B cell (primary cell): ENCODE results near the gene HLA-DQA2. TPM values are rescaled to one million over a fixed set of nuclear protein-coding genes. Genes with fewer than 3 reads are reported as not detected.

Experiments used
- ATAC-seq: fragments of 200-7000 bp; cut with Tn5 transposase; one replicate; pipeline ENCODE4 v1.10.0; 2021; ENCODE audit warnings: low read depth, mild to moderate bottlenecking, moderate number of reproducible peaks, moderate library complexity
- CTCF ChIA-PET: fragments of 350-600 bp; sonication (Branson Sonifier 250); formaldehyde crosslinking; loops from one replicate; lab custom pipeline; 2021; ENCODE audit warnings: antibody characterized with exemption, inconsistent platforms; lab: Charles Lee
- POLR2A ChIA-PET: fragments of 350-600 bp; sonication (Branson Sonifier 250); formaldehyde crosslinking; loops from one replicate; lab custom pipeline; 2021; ENCODE audit warnings: antibody characterized with exemption; lab: Charles Lee
- DNase-seq: peaks from one replicate; pipeline ENCODE4 v3.0.0; 2013
- H2AFZ ChIP-seq: 2 replicates; pipeline ENCODE4 v1.6.1; 2012; ENCODE audit warnings: mild to moderate bottlenecking, low read depth, low read length; ENCODE audit not compliant: insufficient read depth, poor library complexity, severe bottlenecking
- H3K27ac ChIP-seq, 2 donors: 1 replicate in 1 of 2; 2 replicates in 1 of 2; pipeline ENCODE4 v1.5.1; 2012 to 2013; ENCODE audit warnings: low read length in 2 of 2, mild to moderate bottlenecking in 2 of 2, moderate library complexity in 1 of 2
- H3K27me3 ChIP-seq, 4 experiments: fragments of 200-600 bp in 1 of 4; sonication (generic) in 1 of 4; replicated peaks in 1 of 4; 1 replicate in 2 of 4; 2 replicates in 2 of 4; pipeline versions ENCODE4 v1.6.1 to v1.7.0; 2013 to 2016; ENCODE audit warnings: low read length in 3 of 4, mild to moderate bottlenecking in 2 of 4, mixed read lengths in 1 of 4, moderate library complexity in 1 of 4; ENCODE audit not compliant: insufficient read depth in 4 of 4, control insufficient read depth in 3 of 4; ENCODE audit errors: control extremely low read depth in 1 of 4
- H3K36me3 ChIP-seq, 2 experiments: replicated peaks in 1 of 2; 1 replicate in 1 of 2; 2 replicates in 1 of 2; pipeline versions ENCODE4 v1.6.1 to v1.7.1; 2013; ENCODE audit warnings: low read length in 1 of 2; ENCODE audit not compliant: insufficient read depth in 2 of 2, control insufficient read depth in 1 of 2; ENCODE audit errors: control extremely low read depth in 1 of 2, extremely low read depth in 1 of 2
- H3K4me1 ChIP-seq, 2 donors: fragments of 200-600 bp in 1 of 2; sonication (generic) in 1 of 2; 1 replicate in 1 of 2; 2 replicates in 1 of 2; pipeline versions ENCODE4 v1.5.1 to v1.6.1; 2013 to 2017; ENCODE audit warnings: low read length in 2 of 2; ENCODE audit not compliant: control insufficient read depth in 2 of 2, insufficient read depth in 2 of 2
- H3K4me2 ChIP-seq: replicated peaks from 2 replicates; pipeline ENCODE3; 2012; ENCODE audit warnings: mild to moderate bottlenecking, low read depth, low read length; ENCODE audit not compliant: poor library complexity, severe bottlenecking
- H3K4me3 ChIP-seq, 5 experiments: fragments of 200-600 bp in 1 of 5; sonication (generic) in 1 of 5; 1 replicate in 3 of 5; 2 replicates in 2 of 5; pipeline versions ENCODE4 v1.5.1 to v1.7.0; 2011 to 2016; ENCODE audit warnings: low read length in 4 of 5, mild to moderate bottlenecking in 4 of 5, low read depth in 2 of 5, control low read depth in 1 of 5, moderate library complexity in 1 of 5; ENCODE audit not compliant: insufficient read depth in 1 of 5; ENCODE audit errors: control extremely low read depth in 1 of 5, extremely low read depth in 1 of 5
- H3K79me2 ChIP-seq: fragments of 200-600 bp; sonication (generic); one replicate; pipeline ENCODE4 v1.6.0; 2016; ENCODE audit warnings: low read length; ENCODE audit not compliant: control insufficient read depth, insufficient read depth
- H3K9ac ChIP-seq: fragments of 200-600 bp; sonication (generic); 2 replicates; pipeline ENCODE4 v1.6.1; 2017; ENCODE audit warnings: mild to moderate bottlenecking, low read length, moderate library complexity
- H3K9me3 ChIP-seq, 3 donors: one replicate each; pipeline versions ENCODE4 v1.6.1 to v1.7.1; 2013; ENCODE audit warnings: low read length in 2 of 3; ENCODE audit not compliant: control insufficient read depth in 2 of 3, insufficient read depth in 1 of 3; ENCODE audit errors: control extremely low read depth in 1 of 3
- H4K20me1 ChIP-seq: 2 replicates; pipeline ENCODE4 v1.6.0; 2012; ENCODE audit warnings: mild to moderate bottlenecking, low read length; ENCODE audit not compliant: insufficient read depth, control insufficient read depth, poor library complexity, severe bottlenecking
- H3K27ac Mint-ChIP-seq: one replicate; pipeline ENCODE4 v1.8.0; 2021; ENCODE audit warnings: mixed read lengths
- H3K27me3 Mint-ChIP-seq: one replicate; pipeline ENCODE4 v1.8.0; 2021; ENCODE audit warnings: mixed read lengths
- H3K4me1 Mint-ChIP-seq: one replicate; pipeline ENCODE4 v1.8.0; 2021; ENCODE audit warnings: mixed read lengths
- H3K4me3 Mint-ChIP-seq: one replicate; pipeline ENCODE4 v1.8.0; 2021; ENCODE audit warnings: mixed read lengths
- H3K9me3 Mint-ChIP-seq: one replicate; pipeline ENCODE4 v1.8.0; 2022; ENCODE audit warnings: mixed read lengths; ENCODE audit not compliant: insufficient read depth
- CTCF ChIP-seq: fragments of 200-600 bp; IDR thresholded peaks from one replicate; pipeline ENCODE4 v1.8.0; 2022; ENCODE audit warnings: antibody characterized with exemption, mild to moderate bottlenecking
- EZH2 ChIP-seq: IDR thresholded peaks from 2 replicates; pipeline ENCODE4 v1.6.1; 2012; ENCODE audit warnings: borderline replicate concordance, low read depth, mild to moderate bottlenecking, moderate library complexity, low read length; ENCODE audit not compliant: insufficient read depth, poor library complexity, severe bottlenecking
- WGBS: methylation state at CpG from one replicate; pipeline ENCODE4 v1.1.5; 2013; ENCODE audit warnings: missing lambda C conversion rate; ENCODE audit not compliant: insufficient coverage; 5-methylcytosine and 5-hydroxymethylcytosine counted together
- intact Hi-C: fragments of 100-400 bp; cut with micrococcal nuclease; formaldehyde crosslinking; loops from one replicate; pipeline ENCODE4 v1.10.0; 2022
- polyA plus RNA-seq: library from polyadenylated mRNA; depleted of rRNA; stranded (reverse); fragments of >200 nt; gene quantifications from 2 replicates; pipeline ENCODE4 v1.2.3, GENCODE V29; 2012
- total RNA-seq, 2 donors: library from RNA; stranded (reverse); fragments of 120-200 nt in 1 of 2; gene quantifications; 1 replicate in 1 of 2; 2 replicates in 1 of 2; pipeline versions ENCODE4 v1.2.3 to v1.2.4, GENCODE V29; 2013 to 2022

Gene HLA-DQA2
- total and polyA plus RNA-seq, 2 donors (not counting 1 experiment from before 2014, with no cell fraction given) = 14.5 to 171 TPM

- no peak for ATAC-seq
- no peak overlapping the region for H3K4me2 ChIP-seq
- TF ChIP-seq CTCF = no peak
- no peak for TF ChIP-seq EZH2
- peaks cover 0 to 5% (median 0%) of the 10 kb centered on the region in 4 experiments for H3K27me3 ChIP-seq
- no peak for DNase-seq
- H3K9me3 Mint-ChIP-seq = no peaks in the 10 kb centered on the region
- H3K79me2 ChIP-seq = no peaks in the 10 kb centered on the region
- no peaks in the 10 kb centered on the region for H3K9me3 ChIP-seq
- H3K27ac Mint-ChIP-seq = no peak overlapping the region
- H3K9ac ChIP-seq = no peak overlapping the region
- ChIA-PET POLR2A (no interaction called here), CTCF (interaction anchor here (0.7 kb wide), 1 partner anchor 41 kb away, joined by 3 read pairs; no protein-coding TSS in a partner anchor)
- intact Hi-C loops = no loop called here
- H3K27ac ChIP-seq = no peak overlapping the region
- H3K4me1 Mint-ChIP-seq = peaks cover 1% of the 10 kb centered on the region
- H4K20me1 ChIP-seq = no peaks in the 10 kb centered on the region
- peaks cover 26% of the 10 kb centered on the region for H3K27me3 Mint-ChIP-seq
- H3K36me3 ChIP-seq = peaks cover 0 to 2% of the 10 kb centered on the region in 2 experiments
- peaks cover 0 to 2% of the 10 kb centered on the region in 2 donors for H3K4me1 ChIP-seq
- no peak overlapping the region for H3K4me3 ChIP-seq
- 49% methylated on average over 2 of the region's 8 CpGs for WGBS
- H2AFZ ChIP-seq = no peak overlapping the region
- H3K4me3 Mint-ChIP-seq = no peak overlapping the region
Measured at GRCh38 chr6:32752580-32752979, 11.4 kb downstream of the HLA-DQA2 start.

- H4K20me1 ChIP-seq = no peaks in the 10 kb centered on the region
- peaks cover 3% of the 10 kb centered on the region for H3K79me2 ChIP-seq
- Mint-ChIP-seq H3K27ac (no peak overlapping the region), H3K4me1 (peaks cover 6% of the 10 kb centered on the region), H3K9me3 (no peaks in the 10 kb centered on the region), H3K27me3 (peaks cover 40% of the 10 kb centered on the region), H3K4me3 (no peak overlapping the region)
- TF ChIP-seq EZH2 = no peak
- TF ChIP-seq CTCF = no peak
- intact Hi-C loops = no loop called here
- no peak overlapping the region for H3K4me3 ChIP-seq
- H3K27ac ChIP-seq = no peak overlapping the region
- no peak overlapping the region for H2AFZ ChIP-seq
- DNase-seq = no peak
- H3K36me3 ChIP-seq = peaks cover 0 to 7% of the 10 kb centered on the region in 2 experiments
- no CpG with 5 or more reads among the region's 1 CpG for WGBS
- no peak overlapping the region for H3K9ac ChIP-seq
- CTCF ChIA-PET = no interaction called here
- H3K27me3 ChIP-seq = peaks cover 0 to 14% (median 2%) of the 10 kb centered on the region in 4 experiments
- POLR2A ChIA-PET = no interaction called here
- H3K4me2 ChIP-seq = no peak overlapping the region
- ATAC-seq = no peak
- no peaks in the 10 kb centered on the region for H3K9me3 ChIP-seq
- peaks cover 0 to 8% of the 10 kb centered on the region in 2 donors for H3K4me1 ChIP-seq
Measured at GRCh38 chr6:32759669-32760068, 18.5 kb downstream of the HLA-DQA2 start.
